ENCODE measurements around the gene DENND2A.

- TF ChIP-seq POLR2A (IDR thresholded peaks at IDR 0.05) = peak in 1 of 2 donors; percentile 21
- peak; percentile 13 for TF ChIP-seq POLR2AphosphoS5 (IDR thresholded peaks at IDR 0.05)
- peak in 2 of 4 experiments; percentile 30 to 59 for TF ChIP-seq CTCF (IDR thresholded peaks at IDR 0.05)
Measured at GRCh38 chr7:140638173-140638791, 2.3 kb downstream of the DENND2A start.

All from gastroesophageal sphincter (tissue), 3 donors.